Measurements from ENCODE around the gene HSD17B11. TPM values are rescaled to one million over a fixed set of nuclear protein-coding genes. Genes with fewer than 3 reads are reported as not detected.
A peak's percentile ranks its signal among the peaks of the same experiment; 100 is the strongest.

Gene HSD17B11
- total RNA-seq, 1 experiment from 2014 or later = 6.7 TPM

DNA sequence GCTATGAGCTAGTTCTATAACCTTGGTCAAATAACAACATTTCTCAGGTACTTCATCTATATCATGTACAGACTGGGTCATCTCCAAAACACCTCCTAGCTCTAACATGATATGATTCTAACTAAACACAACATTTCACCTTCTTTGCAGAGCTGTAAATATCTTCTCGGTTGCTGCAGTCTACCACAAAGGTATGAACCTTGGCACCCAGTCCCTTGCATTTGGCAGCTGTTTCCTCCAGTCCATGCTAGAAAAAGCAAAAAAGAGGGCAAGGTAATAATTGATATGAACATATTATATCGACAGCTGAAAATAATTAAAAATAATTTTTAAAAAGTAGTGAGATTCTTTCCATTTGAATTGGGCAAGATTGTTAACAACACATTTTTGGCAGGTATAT is 8.9 kb downstream of the HSD17B11 start:
- ChIA-PET POLR2A (ENCODE audit: low non-redundant PET) (no interaction called here), CTCF (no interaction called here)
- no peak overlapping the region for H3K4me3 ChIP-seq (ENCODE audit: low read depth, low read length, poor library complexity, severe bottlenecking)
- no peaks in the 10 kb centered on the region for H3K9me3 ChIP-seq (ENCODE audit: low read depth, low read length, poor library complexity, severe bottlenecking)
- H3K27me3 ChIP-seq (replicated peaks; ENCODE audit: insufficient read depth, low read depth, low read length, poor library complexity) = no peaks in the 10 kb centered on the region
- H3K27ac ChIP-seq (ENCODE audit: low read depth, low read length, poor library complexity, severe bottlenecking) = no peak overlapping the region
- no peaks in the 10 kb centered on the region for H3K4me1 ChIP-seq (ENCODE audit: insufficient read depth, low read length, poor library complexity, severe bottlenecking)
- no peaks in the 10 kb centered on the region for H3K36me3 ChIP-seq (ENCODE audit: insufficient read depth, low read length, poor library complexity, severe bottlenecking)
- DNase-seq (ENCODE audit: low spot score) = no peak
- BruUV-seq (replicated peaks) = no TSS peak
- TF ChIP-seq, protein P1, sequence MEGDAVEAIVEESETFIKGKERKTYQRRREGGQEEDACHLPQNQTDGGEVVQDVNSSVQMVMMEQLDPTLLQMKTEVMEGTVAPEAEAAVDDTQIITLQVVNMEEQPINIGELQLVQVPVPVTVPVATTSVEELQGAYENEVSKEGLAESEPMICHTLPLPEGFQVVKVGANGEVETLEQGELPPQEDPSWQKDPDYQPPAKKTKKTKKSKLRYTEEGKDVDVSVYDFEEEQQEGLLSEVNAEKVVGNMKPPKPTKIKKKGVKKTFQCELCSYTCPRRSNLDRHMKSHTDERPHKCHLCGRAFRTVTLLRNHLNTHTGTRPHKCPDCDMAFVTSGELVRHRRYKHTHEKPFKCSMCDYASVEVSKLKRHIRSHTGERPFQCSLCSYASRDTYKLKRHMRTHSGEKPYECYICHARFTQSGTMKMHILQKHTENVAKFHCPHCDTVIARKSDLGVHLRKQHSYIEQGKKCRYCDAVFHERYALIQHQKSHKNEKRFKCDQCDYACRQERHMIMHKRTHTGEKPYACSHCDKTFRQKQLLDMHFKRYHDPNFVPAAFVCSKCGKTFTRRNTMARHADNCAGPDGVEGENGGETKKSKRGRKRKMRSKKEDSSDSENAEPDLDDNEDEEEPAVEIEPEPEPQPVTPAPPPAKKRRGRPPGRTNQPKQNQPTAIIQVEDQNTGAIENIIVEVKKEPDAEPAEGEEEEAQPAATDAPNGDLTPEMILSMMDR (conservative IDR thresholded peaks at IDR 0.05; ENCODE audit: low read depth, low read length) = no peak
- no peak for TF ChIP-seq EZH2 (IDR thresholded peaks at IDR 0.05; ENCODE audit: borderline replicate concordance, low read depth, low read length, poor library complexity, severe bottlenecking)
- intact Hi-C loops (cut with micrococcal nuclease; ENCODE audit: unreplicated experiment) = no loop called here

GRCh38 chr4:87377816-87378215 is 13.2 kb downstream of the HSD17B11 start:
- no peaks in the 10 kb centered on the region for H3K36me3 ChIP-seq (ENCODE audit: insufficient read depth, low read length, poor library complexity, severe bottlenecking)

GRCh38 chr4:87375719-87376291 is 15.2 kb downstream of the HSD17B11 start:
- BruUV-seq (replicated peaks) = no TSS peak
- Histone ChIP-seq H3K4me3 (ENCODE audit: low read depth, low read length, poor library complexity, severe bottlenecking) (no peak overlapping the region), H3K4me1 (ENCODE audit: insufficient read depth, low read length, poor library complexity, severe bottlenecking) (no peaks in the 10 kb centered on the region), H3K36me3 (ENCODE audit: insufficient read depth, low read length, poor library complexity, severe bottlenecking) (no peaks in the 10 kb centered on the region), H3K27me3 (replicated peaks; ENCODE audit: insufficient read depth, low read depth, low read length, poor library complexity) (no peaks in the 10 kb centered on the region), H3K27ac (ENCODE audit: low read depth, low read length, poor library complexity, severe bottlenecking) (no peak overlapping the region), H3K9me3 (ENCODE audit: low read depth, low read length, poor library complexity, severe bottlenecking) (no peaks in the 10 kb centered on the region)
- CTCF ChIA-PET = interaction anchor here (0.6 kb wide), 1 partner anchor 233 kb away, joined by 3 read pairs; no protein-coding TSS in a partner anchor
- POLR2A ChIA-PET (ENCODE audit: low non-redundant PET) = no interaction called here
- TF ChIP-seq EZH2 (IDR thresholded peaks at IDR 0.05; ENCODE audit: borderline replicate concordance, low read depth, low read length, poor library complexity, severe bottlenecking) = no peak
- TF ChIP-seq, protein P1 (conservative IDR thresholded peaks at IDR 0.05; ENCODE audit: low read depth, low read length) = peak; percentile 66
- intact Hi-C loops (cut with micrococcal nuclease; ENCODE audit: unreplicated experiment) = loop anchor here (5.0 kb wide), 1 partner anchor 91 kb away; no protein-coding TSS in a partner anchor
- DNase-seq (ENCODE audit: low spot score) = peak; percentile 35

More at GRCh38 chr4:87377816-87378215, 13.2 kb downstream of the HSD17B11 start:
- POLR2A ChIA-PET (ENCODE audit: low non-redundant PET) = no interaction called here
- H3K4me3 ChIP-seq (ENCODE audit: low read depth, low read length, poor library complexity, severe bottlenecking) = no peak overlapping the region
- DNase-seq (ENCODE audit: low spot score) = no peak
- intact Hi-C loops (cut with micrococcal nuclease; ENCODE audit: unreplicated experiment) = loop anchor here (5.0 kb wide), 1 partner anchor 89 kb away; no protein-coding TSS in a partner anchor
- no TSS peak for BruUV-seq (replicated peaks)
- CTCF ChIA-PET = no interaction called here
- no peak overlapping the region for H3K27ac ChIP-seq (ENCODE audit: low read depth, low read length, poor library complexity, severe bottlenecking)
- no peaks in the 10 kb centered on the region for H3K4me1 ChIP-seq (ENCODE audit: insufficient read depth, low read length, poor library complexity, severe bottlenecking)
- no peak for TF ChIP-seq EZH2 (IDR thresholded peaks at IDR 0.05; ENCODE audit: borderline replicate concordance, low read depth, low read length, poor library complexity, severe bottlenecking)
- TF ChIP-seq, protein P1 (conservative IDR thresholded peaks at IDR 0.05; ENCODE audit: low read depth, low read length) = no peak
- H3K27me3 ChIP-seq (replicated peaks; ENCODE audit: insufficient read depth, low read depth, low read length, poor library complexity) = no peaks in the 10 kb centered on the region
- H3K9me3 ChIP-seq (ENCODE audit: low read depth, low read length, poor library complexity, severe bottlenecking) = no peaks in the 10 kb centered on the region

Measured in A673 (cell line).